GM23248 (cell line): ENCODE data around the gene COL9A1.

Source experiments
- EZH2 ChIP-seq: fragments of 200-600 bp; sonication (generic); IDR thresholded peaks from 2 replicates; pipeline ENCODE4 v1.6.1; 2018; ENCODE audit warnings: antibody characterized with exemption, mild to moderate bottlenecking; ENCODE audit not compliant: insufficient read depth, poor library complexity, severe bottlenecking
- EZH2phosphoT487 ChIP-seq: fragments of 200-600 bp; sonication (generic); IDR thresholded peaks from 2 replicates; pipeline ENCODE4 v1.6.1; 2018; ENCODE audit warnings: antibody characterized with exemption, moderate library complexity, mild to moderate bottlenecking, low read depth; ENCODE audit not compliant: insufficient read depth

GRCh38 chr6:70343313-70343712 is 40.4 kb upstream of the COL9A1 start:
- TF ChIP-seq EZH2 (no peak), EZH2phosphoT487 (no peak)
